HepG2 (cell line): Measurements from ENCODE around the gene DMPK. TPM values are rescaled to one million over a fixed set of nuclear protein-coding genes. Genes with fewer than 3 reads are reported as not detected.

Experiments
- AGO2 ChIP-seq: fragments of 200-400 bp; formaldehyde crosslinking; optimal IDR thresholded peaks from 2 replicates; pipeline ENCODE3; 2017; ENCODE audit warnings: mild to moderate bottlenecking, low read depth, low read length, moderate library complexity
- EEA1 ChIP-seq: sonication (generic); formaldehyde crosslinking; IDR thresholded peaks from 2 replicates; pipeline ENCODE4 v1.5.1; 2020; ENCODE audit warnings: mild to moderate bottlenecking, missing genetic modification reagents, borderline replicate concordance
- FOSL1 ChIP-seq: sonication (generic); formaldehyde crosslinking; IDR thresholded peaks from 2 replicates; pipeline ENCODE4 v1.9.0; 2021; ENCODE audit warnings: missing genetic modification reagents, borderline replicate concordance
- FOXK1 ChIP-seq: sonication (generic); formaldehyde crosslinking; IDR thresholded peaks from 2 replicates; pipeline ENCODE4 v1.4.0; 2020; ENCODE audit warnings: low read depth, missing genetic modification reagents, borderline replicate concordance
- HMGA1 ChIP-seq: sonication (generic); formaldehyde crosslinking; conservative IDR thresholded peaks from 2 replicates; pipeline ENCODE4 v1.4.0; 2020; ENCODE audit warnings: missing genetic modification reagents
- JUN ChIP-seq: sonication (generic); formaldehyde crosslinking; IDR thresholded peaks from 2 replicates; pipeline ENCODE4 v1.4.0; 2020; ENCODE audit warnings: mild to moderate bottlenecking, missing genetic modification reagents
- MXD4 ChIP-seq: IDR thresholded peaks from 2 replicates; pipeline ENCODE4 v1.6.1; 2016; ENCODE audit warnings: mild to moderate bottlenecking, missing biosample characterization, missing genetic modification reagents
- SSRP1 ChIP-seq: IDR thresholded peaks from 2 replicates; pipeline ENCODE4 v1.6.1; 2016; ENCODE audit warnings: control low read depth
- TBX3 ChIP-seq: fragments of 450-650 bp; IDR thresholded peaks from 2 replicates; pipeline ENCODE4 v1.6.1; 2017; ENCODE audit warnings: antibody characterized with exemption, mild to moderate bottlenecking, inconsistent platforms, borderline replicate concordance
- TEAD2 ChIP-seq: sonication (generic); formaldehyde crosslinking; IDR thresholded peaks from 2 replicates; pipeline ENCODE4 v1.9.0; 2021; ENCODE audit warnings: missing genetic modification reagents
- ZC3H13 ChIP-seq: sonication (generic); formaldehyde crosslinking; IDR thresholded peaks from 2 replicates; pipeline ENCODE4 v1.8.1; 2023; ENCODE audit warnings: mild to moderate bottlenecking, missing genetic modification reagents, moderate library complexity
- ZMAT3 ChIP-seq: sonication (generic); formaldehyde crosslinking; conservative IDR thresholded peaks from 2 replicates; pipeline ENCODE4 v1.7.0; 2021; ENCODE audit warnings: missing genetic modification reagents
- ZNF24 ChIP-seq: fragments of 450-650 bp; IDR thresholded peaks from 2 replicates; pipeline ENCODE4 v1.6.1; 2017; ENCODE audit warnings: antibody characterized with exemption, mild to moderate bottlenecking
- ZNF615 ChIP-seq: sonication (generic); formaldehyde crosslinking; IDR thresholded peaks from 2 replicates; pipeline ENCODE4 v1.5.0; 2020; ENCODE audit warnings: mild to moderate bottlenecking, missing genetic modification reagents, borderline replicate concordance
- polyA plus RNA-seq, 8 experiments: library from polyadenylated mRNA; depleted of rRNA in 3 of 8; stranded (reverse) in 7 of 8; unstranded in 1 of 8; fragments of >200 nt; fragmentation: Illumina TruSeq in 4 of 8; extraction: Trizol in 4 of 8; gene quantifications; 2 replicates each; pipeline versions ENCODE4 v1.2.1 to v1.2.3, GENCODE V29; 2011 to 2016; ENCODE audit warnings: low read depth in 4 of 8, missing spikeins in 1 of 8, mixed read lengths in 1 of 8; ENCODE audit not compliant: insufficient read depth in 1 of 8
- total RNA-seq, 5 experiments: library from RNA; depleted of rRNA; stranded (reverse); fragments of >200 nt; fragmentation: Illumina TruSeq; extraction: Trizol; gene quantifications; 2 replicates each; pipeline ENCODE4 v1.2.3, GENCODE V29; 2016; ENCODE audit warnings: low read depth in 1 of 5
- TF ChIP-seq, protein P1 (sequence below), 2 experiments: fragments of 450-650 bp in 1 of 2; sonication (generic) in 1 of 2; formaldehyde crosslinking in 1 of 2; IDR thresholded peaks; 2 replicates each; pipeline versions ENCODE4 v1.6.1 to v1.8.0; 2016 to 2022; ENCODE audit warnings: antibody characterized with exemption in 1 of 2, mild to moderate bottlenecking in 1 of 2, missing genetic modification reagents in 1 of 2
- TF ChIP-seq, protein P2 (sequence below): sonication (generic); formaldehyde crosslinking; IDR thresholded peaks from 2 replicates; pipeline ENCODE4 v1.4.0; 2020; ENCODE audit warnings: missing genetic modification reagents, borderline replicate concordance
- TF ChIP-seq, protein P3 (sequence below): IDR thresholded peaks from 2 replicates; pipeline ENCODE4 v1.6.1; 2016; ENCODE audit warnings: missing compliant biosample characterization, missing genetic modification reagents, borderline replicate concordance

DMPK gene
- total and polyA plus RNA-seq, 2 of the 13 experiments (the other 11 are each of a cell fraction or from before 2014, with no cell fraction given) = 5.3 to 8.8 TPM

DNA sequence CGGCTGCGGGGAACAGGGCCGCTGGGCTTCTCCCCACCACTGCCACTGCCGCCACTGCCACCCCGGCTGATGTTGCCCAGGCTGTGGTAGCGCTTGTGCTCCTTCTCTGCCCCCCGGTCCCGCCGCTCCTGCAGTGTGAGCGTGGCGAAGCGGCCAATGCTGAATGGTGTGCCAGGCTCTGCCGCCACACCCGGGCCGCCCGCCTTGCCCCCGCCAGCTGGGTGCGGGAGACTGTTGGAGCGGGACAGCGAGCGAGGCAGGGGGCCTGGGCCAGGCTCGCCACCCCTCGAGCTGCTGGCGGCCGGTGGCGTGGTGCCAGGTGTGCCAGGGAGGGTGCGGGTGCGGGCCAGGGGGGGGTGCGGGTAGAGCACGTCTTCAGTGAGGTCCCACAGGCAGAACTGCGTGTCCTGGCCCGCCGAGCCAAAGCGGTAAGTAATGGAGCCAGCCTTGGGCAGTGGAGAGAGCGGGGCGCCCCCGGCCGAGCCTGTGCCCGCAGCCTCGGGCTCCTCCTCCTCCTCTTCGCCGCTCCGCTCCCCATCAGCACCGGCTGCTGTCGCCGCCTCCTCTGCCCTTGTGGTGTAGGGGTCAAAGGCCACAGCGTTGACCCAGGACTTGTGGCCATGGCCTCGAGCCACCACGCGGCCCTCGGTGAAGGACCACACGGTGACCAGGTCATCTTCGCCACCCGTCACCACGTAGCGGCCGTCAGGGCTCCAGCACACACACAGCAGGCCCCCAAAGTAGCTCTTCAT lies 3.7 kb upstream of the DMPK start (continued):
- TF ChIP-seq, protein P1, sequence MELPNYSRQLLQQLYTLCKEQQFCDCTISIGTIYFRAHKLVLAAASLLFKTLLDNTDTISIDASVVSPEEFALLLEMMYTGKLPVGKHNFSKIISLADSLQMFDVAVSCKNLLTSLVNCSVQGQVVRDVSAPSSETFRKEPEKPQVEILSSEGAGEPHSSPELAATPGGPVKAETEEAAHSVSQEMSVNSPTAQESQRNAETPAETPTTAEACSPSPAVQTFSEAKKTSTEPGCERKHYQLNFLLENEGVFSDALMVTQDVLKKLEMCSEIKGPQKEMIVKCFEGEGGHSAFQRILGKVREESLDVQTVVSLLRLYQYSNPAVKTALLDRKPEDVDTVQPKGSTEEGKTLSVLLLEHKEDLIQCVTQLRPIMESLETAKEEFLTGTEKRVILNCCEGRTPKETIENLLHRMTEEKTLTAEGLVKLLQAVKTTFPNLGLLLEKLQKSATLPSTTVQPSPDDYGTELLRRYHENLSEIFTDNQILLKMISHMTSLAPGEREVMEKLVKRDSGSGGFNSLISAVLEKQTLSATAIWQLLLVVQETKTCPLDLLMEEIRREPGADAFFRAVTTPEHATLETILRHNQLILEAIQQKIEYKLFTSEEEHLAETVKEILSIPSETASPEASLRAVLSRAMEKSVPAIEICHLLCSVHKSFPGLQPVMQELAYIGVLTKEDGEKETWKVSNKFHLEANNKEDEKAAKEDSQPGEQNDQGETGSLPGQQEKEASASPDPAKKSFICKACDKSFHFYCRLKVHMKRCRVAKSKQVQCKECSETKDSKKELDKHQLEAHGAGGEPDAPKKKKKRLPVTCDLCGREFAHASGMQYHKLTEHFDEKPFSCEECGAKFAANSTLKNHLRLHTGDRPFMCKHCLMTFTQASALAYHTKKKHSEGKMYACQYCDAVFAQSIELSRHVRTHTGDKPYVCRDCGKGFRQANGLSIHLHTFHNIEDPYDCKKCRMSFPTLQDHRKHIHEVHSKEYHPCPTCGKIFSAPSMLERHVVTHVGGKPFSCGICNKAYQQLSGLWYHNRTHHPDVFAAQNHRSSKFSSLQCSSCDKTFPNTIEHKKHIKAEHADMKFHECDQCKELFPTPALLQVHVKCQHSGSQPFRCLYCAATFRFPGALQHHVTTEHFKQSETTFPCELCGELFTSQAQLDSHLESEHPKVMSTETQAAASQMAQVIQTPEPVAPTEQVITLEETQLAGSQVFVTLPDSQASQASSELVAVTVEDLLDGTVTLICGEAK (IDR thresholded peaks at IDR 0.05) = no peak
- TF ChIP-seq, protein P1 (CRISPR knock-in tag; IDR thresholded peaks at IDR 0.05) = no peak
- TF ChIP-seq ZMAT3 (CRISPR knock-in tag) = no peak
- no peak for TF ChIP-seq SSRP1
- TF ChIP-seq ZNF615 (CRISPR knock-in tag) = no peak
- TF ChIP-seq AGO2 = peak; percentile 58
- TF ChIP-seq, protein P2, sequence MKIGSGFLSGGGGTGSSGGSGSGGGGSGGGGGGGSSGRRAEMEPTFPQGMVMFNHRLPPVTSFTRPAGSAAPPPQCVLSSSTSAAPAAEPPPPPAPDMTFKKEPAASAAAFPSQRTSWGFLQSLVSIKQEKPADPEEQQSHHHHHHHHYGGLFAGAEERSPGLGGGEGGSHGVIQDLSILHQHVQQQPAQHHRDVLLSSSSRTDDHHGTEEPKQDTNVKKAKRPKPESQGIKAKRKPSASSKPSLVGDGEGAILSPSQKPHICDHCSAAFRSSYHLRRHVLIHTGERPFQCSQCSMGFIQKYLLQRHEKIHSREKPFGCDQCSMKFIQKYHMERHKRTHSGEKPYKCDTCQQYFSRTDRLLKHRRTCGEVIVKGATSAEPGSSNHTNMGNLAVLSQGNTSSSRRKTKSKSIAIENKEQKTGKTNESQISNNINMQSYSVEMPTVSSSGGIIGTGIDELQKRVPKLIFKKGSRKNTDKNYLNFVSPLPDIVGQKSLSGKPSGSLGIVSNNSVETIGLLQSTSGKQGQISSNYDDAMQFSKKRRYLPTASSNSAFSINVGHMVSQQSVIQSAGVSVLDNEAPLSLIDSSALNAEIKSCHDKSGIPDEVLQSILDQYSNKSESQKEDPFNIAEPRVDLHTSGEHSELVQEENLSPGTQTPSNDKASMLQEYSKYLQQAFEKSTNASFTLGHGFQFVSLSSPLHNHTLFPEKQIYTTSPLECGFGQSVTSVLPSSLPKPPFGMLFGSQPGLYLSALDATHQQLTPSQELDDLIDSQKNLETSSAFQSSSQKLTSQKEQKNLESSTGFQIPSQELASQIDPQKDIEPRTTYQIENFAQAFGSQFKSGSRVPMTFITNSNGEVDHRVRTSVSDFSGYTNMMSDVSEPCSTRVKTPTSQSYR (CRISPR knock-in tag) = no peak
- TF ChIP-seq, protein P3, sequence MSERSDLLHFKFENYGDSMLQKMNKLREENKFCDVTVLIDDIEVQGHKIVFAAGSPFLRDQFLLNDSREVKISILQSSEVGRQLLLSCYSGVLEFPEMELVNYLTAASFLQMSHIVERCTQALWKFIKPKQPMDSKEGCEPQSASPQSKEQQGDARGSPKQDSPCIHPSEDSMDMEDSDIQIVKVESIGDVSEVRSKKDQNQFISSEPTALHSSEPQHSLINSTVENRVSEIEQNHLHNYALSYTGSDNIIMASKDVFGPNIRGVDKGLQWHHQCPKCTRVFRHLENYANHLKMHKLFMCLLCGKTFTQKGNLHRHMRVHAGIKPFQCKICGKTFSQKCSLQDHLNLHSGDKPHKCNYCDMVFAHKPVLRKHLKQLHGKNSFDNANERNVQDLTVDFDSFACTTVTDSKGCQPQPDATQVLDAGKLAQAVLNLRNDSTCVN (CRISPR knock-in tag) = no peak
- TF ChIP-seq EEA1 = no peak
- TF ChIP-seq ZNF24 = no peak
- TF ChIP-seq JUN = no peak
- TF ChIP-seq TEAD2 = no peak
- no peak for TF ChIP-seq FOSL1 (CRISPR knock-in tag)
- no peak for TF ChIP-seq HMGA1 (CRISPR knock-in tag)
- no peak for TF ChIP-seq TBX3
- peak; percentile 60; the same call in 1 of the 2 replicates for TF ChIP-seq ZC3H13
- no peak for TF ChIP-seq FOXK1 (CRISPR knock-in tag)
- no peak for TF ChIP-seq MXD4 (CRISPR knock-in tag)
